Coronary artery (tissue), 2 donors: ENCODE data around the gene HECW1.
"Not testable (repeated sequence)": the region's sequence is repeated elsewhere in the genome, so short reads cannot be mapped to it uniquely, and the experiment has no call there.

Experiments
- DNase-seq: peaks from one replicate; pipeline ENCODE4 v3.0.0-alpha.2; 2017; ENCODE audit warnings: low spot score
- H3K27ac ChIP-seq, 2 donors: fragments of 200-600 bp; sonication (generic); one replicate each; pipeline ENCODE4 v1.5.1; 2016 to 2019
- H3K4me3 ChIP-seq: fragments of 200-600 bp; sonication (generic); 2 replicates; pipeline ENCODE4 v1.5.1; 2016; ENCODE audit warnings: mild to moderate bottlenecking, moderate library complexity
- CTCF ChIP-seq: fragments of 200-600 bp; sonication (generic); IDR thresholded peaks from one replicate; pipeline ENCODE4 v1.5.1; 2019; ENCODE audit warnings: antibody characterized with exemption

The HECW1 gene

GRCh38 chr7:43575506-43575905 is 463.1 kb downstream of the HECW1 start:
- Histone ChIP-seq H3K4me3 (no peak overlapping the region), H3K27ac (no peak overlapping the region)
- no peak for TF ChIP-seq CTCF
- no peak for DNase-seq

GRCh38 chr7:43576241-43576640 is 463.8 kb downstream of the HECW1 start:
- no peak for DNase-seq
- H3K4me3 ChIP-seq: no peak overlapping the region
- H3K27ac ChIP-seq: no peak overlapping the region
- no peak for TF ChIP-seq CTCF

- no peak for TF ChIP-seq CTCF
- no peak for DNase-seq
- H3K4me3 ChIP-seq: no peak overlapping the region
- no peak overlapping the region for H3K27ac ChIP-seq
Measured at GRCh38 chr7:43577485-43577951, 465.1 kb downstream of the HECW1 start.

- peak; percentile 96 for DNase-seq
- H3K27ac ChIP-seq: peak within 1 kb of the TSS; percentile 92 to 98
- peak; percentile 99 for TF ChIP-seq CTCF
- H3K4me3 ChIP-seq: peak within 1 kb of the TSS; percentile 99
Measured at GRCh38 chr7:43582503-43583423, 470.3 kb downstream of the HECW1 start, which contains the start of gene STK17A. Gene STK17A (plus strand): TSS chr7:43583108. CDS start chr7:43583244, 136 bp downstream.

- no peak for TF ChIP-seq CTCF
- peak; percentile 82 for DNase-seq
- H3K4me3 ChIP-seq: peak overlapping the region; percentile 99
- peak overlapping the region; percentile 92 to 98 for H3K27ac ChIP-seq
Measured at GRCh38 chr7:43583424-43584194, 471.2 kb downstream of the HECW1 start.

GRCh38 chr7:43584195-43584586 is 471.7 kb downstream of the HECW1 start:
- Histone ChIP-seq H3K4me3 (peak overlapping the region; percentile 99), H3K27ac (peak overlapping the region; percentile 92 to 98)
- DNase-seq: no peak
- TF ChIP-seq CTCF: no peak

- H3K27ac ChIP-seq: peak overlapping the region; percentile 92 to 98
- not testable (repeated sequence) for DNase-seq
- H3K4me3 ChIP-seq: peak overlapping the region; percentile 99
Measured at GRCh38 chr7:43584733-43585132, 472.3 kb downstream of the HECW1 start.
